ENCODE measurements around the gene LIN54.

LIN54 gene

GRCh38 chr4:82900066-82900410, 110.6 kb downstream of the LIN54 start:
- H3K4me1 ChIP-seq = peaks cover 39% of the 10 kb centered on the region
- peak overlapping the region; percentile 74 for H3K4me3 ChIP-seq
- peak overlapping the region; percentile 93 for H3K4me2 ChIP-seq
- no peaks in the 10 kb centered on the region for H3K9me3 ChIP-seq
- H3K9ac ChIP-seq = peak overlapping the region; percentile 93
- no peaks in the 10 kb centered on the region for H3K27me3 ChIP-seq
- H4K20me1 ChIP-seq = peaks cover 41% of the 10 kb centered on the region
- peak overlapping the region; percentile 93 for H3K27ac ChIP-seq
- no peak for TF ChIP-seq Cebpa-rat (IDR thresholded peaks at IDR 0.05)
- peaks cover 24% of the 10 kb centered on the region for H3K36me3 ChIP-seq

DNA sequence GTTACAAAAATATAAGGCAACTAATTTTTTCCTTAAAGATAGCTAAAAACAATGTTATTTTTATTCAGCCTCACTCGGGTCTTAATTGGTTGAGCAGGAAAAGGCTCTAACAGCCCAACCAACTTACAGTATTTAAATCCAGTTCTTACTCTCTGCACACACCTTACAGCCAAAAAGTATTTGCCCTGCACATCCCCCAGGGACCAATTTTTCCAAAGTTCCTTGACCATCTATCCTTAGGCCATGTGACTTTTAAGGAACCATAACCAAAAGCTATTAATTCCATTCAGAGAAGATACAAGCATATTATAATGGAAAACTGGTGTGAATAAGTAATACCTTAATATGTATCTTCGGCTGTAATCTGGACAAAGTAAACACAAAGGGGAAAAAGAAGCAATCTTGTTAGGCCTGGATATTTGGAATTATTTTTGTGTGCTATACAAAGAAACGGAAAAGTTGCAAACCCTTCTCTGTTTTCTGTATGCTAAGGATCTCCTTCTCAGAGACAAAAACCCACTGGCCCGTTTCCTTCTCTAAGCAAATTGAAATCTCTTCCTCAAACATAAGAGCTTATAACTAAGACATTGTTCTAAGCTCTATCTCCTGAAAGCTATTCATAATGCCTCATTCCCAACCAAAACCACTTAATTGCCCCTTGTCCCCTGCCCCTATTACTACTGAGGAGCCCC, 111.1 kb downstream of the LIN54 start:
- H3K4me1 ChIP-seq = peaks cover 39% of the 10 kb centered on the region
- H3K36me3 ChIP-seq = peaks cover 30% of the 10 kb centered on the region

DNA sequence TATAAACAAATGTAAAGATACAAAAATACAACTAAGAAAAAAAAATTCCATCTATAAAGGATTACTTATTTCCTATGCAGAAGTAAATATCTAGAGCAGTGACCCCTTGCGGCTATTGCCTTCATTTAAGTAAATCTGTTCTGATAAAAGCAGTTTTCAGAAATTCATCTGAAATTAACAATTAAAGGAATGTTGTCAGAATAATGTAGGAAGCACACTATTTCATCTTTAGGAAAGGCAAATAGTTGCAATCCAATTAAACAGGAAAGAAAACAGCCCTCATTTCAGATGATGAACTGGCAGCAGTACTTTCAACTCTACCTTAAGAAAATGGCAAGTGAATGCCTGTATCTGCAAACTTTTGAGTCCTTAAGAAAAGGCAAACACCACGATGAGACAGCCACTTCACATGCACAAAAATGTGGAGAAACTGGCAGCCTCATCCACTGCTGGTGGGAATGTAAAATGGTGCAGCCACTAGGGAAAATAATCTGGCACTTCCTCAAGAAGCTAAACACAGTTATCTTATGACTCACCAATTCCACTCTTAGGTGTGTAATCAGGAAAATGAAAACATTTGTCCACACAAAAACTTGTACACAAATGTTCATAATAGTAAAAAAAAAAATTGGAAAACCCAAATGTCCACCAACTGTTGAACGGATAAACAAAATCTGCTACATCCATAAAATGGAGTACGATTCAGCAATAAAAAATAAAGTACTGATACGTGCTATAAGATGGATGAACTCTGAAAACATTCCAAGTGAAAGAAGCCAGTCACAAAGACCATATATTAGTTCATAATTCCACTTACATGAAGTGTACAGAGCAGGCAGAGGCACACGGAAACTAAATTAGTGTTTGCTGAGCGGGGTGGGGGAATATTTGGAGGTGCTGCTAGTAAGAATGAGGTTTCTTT, 112.0 kb downstream of the LIN54 start:
- Histone ChIP-seq H3K4me1 (peaks cover 39% of the 10 kb centered on the region), H3K4me2 (peak overlapping the region; percentile 93), H3K27ac (peak overlapping the region; percentile 93), H3K36me3 (peaks cover 38% of the 10 kb centered on the region), H3K9me3 (no peaks in the 10 kb centered on the region), H3K4me3 (peak overlapping the region; percentile 74), H3K27me3 (no peaks in the 10 kb centered on the region), H4K20me1 (peaks cover 41% of the 10 kb centered on the region), H3K9ac (peak overlapping the region; percentile 93)
- no peak for TF ChIP-seq Cebpa-rat (IDR thresholded peaks at IDR 0.05)

More for the DNA sequence above, 111.1 kb downstream of the LIN54 start:
- Histone ChIP-seq H3K4me3 (peak overlapping the region; percentile 74), H3K27ac (peak overlapping the region; percentile 93), H4K20me1 (peaks cover 41% of the 10 kb centered on the region), H3K27me3 (no peaks in the 10 kb centered on the region), H3K9me3 (no peaks in the 10 kb centered on the region), H3K4me2 (peak overlapping the region; percentile 93), H3K9ac (peak overlapping the region; percentile 93)
- no peak for TF ChIP-seq Cebpa-rat (IDR thresholded peaks at IDR 0.05)

DNA sequence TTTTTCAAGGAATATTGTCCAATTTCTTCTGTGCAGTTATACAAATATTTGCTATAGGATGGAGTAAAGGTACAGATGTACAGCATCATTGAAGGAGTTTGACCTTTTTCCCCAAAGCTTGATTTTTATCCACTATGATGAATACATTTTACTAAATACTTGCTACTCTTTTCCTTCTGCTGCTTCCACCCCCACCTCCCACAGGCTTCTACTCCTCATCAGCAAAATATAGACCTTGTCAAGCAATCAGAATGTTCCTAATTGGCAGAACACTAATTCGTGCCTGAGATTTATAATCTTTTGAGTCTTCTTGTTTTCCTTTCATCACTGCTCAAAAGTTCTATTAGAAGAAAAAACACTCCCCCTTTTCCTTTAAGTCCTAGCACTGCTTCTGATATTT, 113.9 kb downstream of the LIN54 start:
- Histone ChIP-seq H3K4me2 (peak overlapping the region; percentile 93), H3K9ac (no peak overlapping the region), H3K36me3 (peaks cover 43% of the 10 kb centered on the region)

GRCh38 chr4:82893942-82894341, 116.7 kb downstream of the LIN54 start:
- no peaks in the 10 kb centered on the region for H3K27me3 ChIP-seq
- H3K27ac ChIP-seq = no peak overlapping the region
- peaks cover 51% of the 10 kb centered on the region for H4K20me1 ChIP-seq
- H3K36me3 ChIP-seq = peaks cover 43% of the 10 kb centered on the region
- no peaks in the 10 kb centered on the region for H3K9me3 ChIP-seq
- peaks cover 49% of the 10 kb centered on the region for H3K4me1 ChIP-seq
- no peak overlapping the region for H3K4me3 ChIP-seq
- no peak overlapping the region for H3K4me2 ChIP-seq
- no peak for TF ChIP-seq Cebpa-rat (IDR thresholded peaks at IDR 0.05)
- H3K9ac ChIP-seq = no peak overlapping the region

More for the DNA sequence above, 113.9 kb downstream of the LIN54 start:
- no peak for TF ChIP-seq Cebpa-rat (IDR thresholded peaks at IDR 0.05)
- H3K27ac ChIP-seq = no peak overlapping the region
- peaks cover 45% of the 10 kb centered on the region for H3K4me1 ChIP-seq
- H3K9me3 ChIP-seq = no peaks in the 10 kb centered on the region
- H4K20me1 ChIP-seq = peaks cover 47% of the 10 kb centered on the region
- H3K4me3 ChIP-seq = no peak overlapping the region
- H3K27me3 ChIP-seq = no peaks in the 10 kb centered on the region

- Histone ChIP-seq H3K9ac (no peak overlapping the region), H3K36me3 (peaks cover 41% of the 10 kb centered on the region)
These were observed 118.2 kb downstream of the LIN54 start for GRCh38 chr4:82892467-82892802.

GRCh38 chr4:82891707-82892466, 118.7 kb downstream of the LIN54 start:
- TF ChIP-seq Cebpa-rat (IDR thresholded peaks at IDR 0.05) = no peak
- Histone ChIP-seq H4K20me1 (peaks cover 51% of the 10 kb centered on the region), H3K4me3 (peak overlapping the region; percentile 84), H3K36me3 (peaks cover 36% of the 10 kb centered on the region), H3K9ac (peak overlapping the region; percentile 95), H3K9me3 (no peaks in the 10 kb centered on the region), H3K4me2 (peak overlapping the region; percentile 88), H3K4me1 (peaks cover 37% of the 10 kb centered on the region), H3K27me3 (no peaks in the 10 kb centered on the region), H3K27ac (peak overlapping the region; percentile 94)

More at GRCh38 chr4:82892467-82892802, 118.2 kb downstream of the LIN54 start:
- Histone ChIP-seq H3K4me1 (peaks cover 43% of the 10 kb centered on the region), H3K27ac (no peak overlapping the region), H3K4me3 (no peak overlapping the region), H3K27me3 (no peaks in the 10 kb centered on the region), H4K20me1 (peaks cover 51% of the 10 kb centered on the region), H3K4me2 (peak overlapping the region; percentile 88; the same call in 1 of the 2 replicates), H3K9me3 (no peaks in the 10 kb centered on the region)
- no peak for TF ChIP-seq Cebpa-rat (IDR thresholded peaks at IDR 0.05)

- Histone ChIP-seq H3K27ac (peak within 1 kb of the TSS; percentile 94), H3K9ac (peak within 1 kb of the TSS; percentile 95), H3K36me3 (peaks cover 28% of the 10 kb centered on the region), H4K20me1 (peaks cover 51% of the 10 kb centered on the region), H3K27me3 (no peaks in the 10 kb centered on the region), H3K4me3 (peak within 1 kb of the TSS; percentile 84), H3K4me2 (peak within 1 kb of the TSS; percentile 88), H3K9me3 (no peaks in the 10 kb centered on the region), H3K4me1 (peaks cover 35% of the 10 kb centered on the region)
- TF ChIP-seq Cebpa-rat (IDR thresholded peaks at IDR 0.05) = no peak
These were observed 119.5 kb downstream of the LIN54 start, which contains the start of gene SEC31A for GRCh38 chr4:82890901-82891706. Gene SEC31A (minus strand): TSS chr4:82891153. CDS start chr4:82881936, 9,217 bp downstream.

GRCh38 chr4:82890528-82890900, 120.1 kb downstream of the LIN54 start:
- Histone ChIP-seq H3K9me3 (no peaks in the 10 kb centered on the region), H3K4me3 (peak overlapping the region; percentile 84), H3K27me3 (no peaks in the 10 kb centered on the region), H4K20me1 (peaks cover 54% of the 10 kb centered on the region), H3K36me3 (peaks cover 23% of the 10 kb centered on the region), H3K9ac (peak overlapping the region; percentile 95), H3K27ac (peak overlapping the region; percentile 94), H3K4me2 (peak overlapping the region; percentile 83), H3K4me1 (peaks cover 35% of the 10 kb centered on the region)
- no peak for TF ChIP-seq Cebpa-rat (IDR thresholded peaks at IDR 0.05)

All from BLaER1 (cell line).